Esophagus squamous epithelium (tissue), 5 donors: ENCODE results near the gene GNAI2. TPM values are rescaled to one million over a fixed set of nuclear protein-coding genes. Genes with fewer than 3 reads are reported as not detected.

ENCODE experiments used
- DNase-seq: peaks from one replicate; lab custom pipeline; 2025; lab: John Stamatoyannopoulos, UW
- H3K27ac ChIP-seq, 4 donors: fragments of 200-600 bp; sonication (generic); one replicate each; pipeline ENCODE4 v1.5.1; 2016 to 2019; ENCODE audit warnings: mild to moderate bottlenecking in 1 of 4
- H3K27me3 ChIP-seq, 4 donors: fragments of 200-600 bp; sonication (generic); 1 replicate in 3 of 4; 2 replicates in 1 of 4; pipeline versions ENCODE4 v1.5.1 to v1.6.0; 2017 to 2021; ENCODE audit warnings: antibody characterized with exemption in 1 of 4
- H3K36me3 ChIP-seq, 3 donors: fragments of 200-600 bp; sonication (generic); one replicate each; pipeline ENCODE4 v1.5.1; 2016 to 2019
- H3K4me1 ChIP-seq, 3 donors: fragments of 200-600 bp; sonication (generic); one replicate each; pipeline ENCODE4 v1.5.1; 2017 to 2019
- H3K4me3 ChIP-seq, 4 donors: fragments of 200-600 bp; sonication (generic); 1 replicate in 3 of 4; 2 replicates in 1 of 4; pipeline ENCODE4 v1.5.1; 2016 to 2019; ENCODE audit warnings: mild to moderate bottlenecking in 2 of 4, moderate library complexity in 1 of 4
- H3K9me3 ChIP-seq, 3 donors: fragments of 200-600 bp; sonication (generic); one replicate each; pipeline ENCODE4 v1.5.1; 2016 to 2019
- POLR2A ChIP-seq, 4 donors: fragments of 450-650 bp; IDR thresholded peaks; one replicate each; pipeline ENCODE4 v1.6.1; 2017; ENCODE audit warnings: antibody characterized with exemption in 4 of 4, mild to moderate bottlenecking in 4 of 4, moderate library complexity in 3 of 4
- WGBS, 2 donors: methylation state at CpG; one replicate each; pipeline ENCODE4 v1.1.5; 2018; 5-methylcytosine and 5-hydroxymethylcytosine counted together
- intact Hi-C: fragments of 100-400 bp; cut with DNase I; formaldehyde crosslinking; loops from one replicate; pipeline ENCODE4 v1.15.0; 2022
- total RNA-seq, 4 donors: library from RNA; depleted of rRNA; stranded (reverse); fragments of >200 nt; gene quantifications; one replicate each; pipeline ENCODE4 v1.1.0, GENCODE V29; 2016
- TF ChIP-seq, protein P1 (sequence below), 6 experiments: fragments of 450-650 bp in 4 of 6; fragments of 200-600 bp in 2 of 6; sonication (generic) in 2 of 6; IDR thresholded peaks; one replicate each; pipeline ENCODE4 v1.5.1; 2016 to 2019; ENCODE audit warnings: antibody characterized with exemption in 6 of 6, mild to moderate bottlenecking in 4 of 6, moderate library complexity in 4 of 6
- donor health status: DM: yes; HTN: yes; CAD: no.

GNAI2 gene
- total RNA-seq, 4 donors from 2014 or later: 39.8 to 122 (median 76.5) TPM

DNA sequence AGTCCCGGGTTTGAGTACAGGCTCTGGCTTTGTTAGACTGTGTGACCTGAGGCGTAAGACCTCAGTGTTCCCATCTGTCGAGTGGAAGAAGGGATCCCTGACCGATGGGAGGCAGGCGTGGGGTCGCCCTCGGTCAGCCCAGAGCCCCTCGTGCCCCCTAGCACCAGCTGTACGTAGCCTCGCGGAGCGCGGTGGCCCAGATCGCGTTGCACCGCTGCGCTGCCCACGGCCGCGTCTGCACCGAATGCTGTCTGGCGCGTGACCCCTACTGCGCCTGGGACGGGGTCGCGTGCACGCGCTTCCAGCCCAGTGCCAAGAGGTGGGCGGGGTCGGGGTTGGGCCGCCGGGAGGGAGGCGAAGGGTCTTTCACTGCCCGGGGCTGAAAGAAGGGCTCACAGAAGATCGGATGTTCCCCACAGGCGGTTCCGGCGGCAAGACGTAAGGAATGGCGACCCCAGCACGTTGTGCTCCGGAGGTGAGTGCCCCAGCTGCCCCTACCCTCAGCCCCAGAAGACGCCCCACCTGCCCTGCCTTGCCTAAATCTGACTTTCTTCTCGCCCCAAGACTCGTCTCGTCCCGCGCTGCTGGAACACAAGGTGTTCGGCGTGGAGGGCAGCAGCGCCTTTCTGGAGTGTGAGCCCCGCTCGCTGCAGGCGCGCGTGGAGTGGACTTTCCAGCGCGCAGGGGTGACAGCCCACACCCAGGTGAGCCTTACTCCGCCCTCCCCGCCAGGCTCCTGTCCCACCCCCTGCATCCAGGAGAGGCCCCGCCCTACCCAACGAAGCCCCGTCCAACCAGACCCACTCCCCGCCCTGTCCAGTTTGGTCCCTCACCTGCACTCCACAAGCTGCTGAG lies 39.4 kb downstream of the GNAI2 start:
- 80 to 83% methylated on average over 2 to 4 of the region's 65 CpGs for WGBS, 2 donors
- Histone ChIP-seq H3K36me3 (no peaks in the 10 kb centered on the region), H3K9me3 (no peaks in the 10 kb centered on the region), H3K4me3 (no peak overlapping the region), H3K4me1 (peaks cover 11 to 59% (median 26%) of the 10 kb centered on the region in 3 donors), H3K27me3 (peaks cover 0 to 40% (median 3%) of the 10 kb centered on the region in 4 donors), H3K27ac (no peak overlapping the region)
- TF ChIP-seq POLR2A (IDR thresholded peaks at IDR 0.05): no peak
- DNase-seq: no peak
- intact Hi-C loops: loop anchor here (10.0 kb wide), 1 partner anchor 49 kb away; the partner anchor contains the start of genes HYAL2 and TUSC2

GRCh38 chr3:50275996-50276761 lies 40.2 kb downstream of the GNAI2 start:
- no peak for DNase-seq
- 59 to 81% methylated on average over 8 to 12 of the region's 79 CpGs for WGBS, 2 donors
- H3K27ac ChIP-seq: no peak overlapping the region
- no peaks in the 10 kb centered on the region for H3K36me3 ChIP-seq
- H3K9me3 ChIP-seq: no peaks in the 10 kb centered on the region
- TF ChIP-seq, protein P1, sequence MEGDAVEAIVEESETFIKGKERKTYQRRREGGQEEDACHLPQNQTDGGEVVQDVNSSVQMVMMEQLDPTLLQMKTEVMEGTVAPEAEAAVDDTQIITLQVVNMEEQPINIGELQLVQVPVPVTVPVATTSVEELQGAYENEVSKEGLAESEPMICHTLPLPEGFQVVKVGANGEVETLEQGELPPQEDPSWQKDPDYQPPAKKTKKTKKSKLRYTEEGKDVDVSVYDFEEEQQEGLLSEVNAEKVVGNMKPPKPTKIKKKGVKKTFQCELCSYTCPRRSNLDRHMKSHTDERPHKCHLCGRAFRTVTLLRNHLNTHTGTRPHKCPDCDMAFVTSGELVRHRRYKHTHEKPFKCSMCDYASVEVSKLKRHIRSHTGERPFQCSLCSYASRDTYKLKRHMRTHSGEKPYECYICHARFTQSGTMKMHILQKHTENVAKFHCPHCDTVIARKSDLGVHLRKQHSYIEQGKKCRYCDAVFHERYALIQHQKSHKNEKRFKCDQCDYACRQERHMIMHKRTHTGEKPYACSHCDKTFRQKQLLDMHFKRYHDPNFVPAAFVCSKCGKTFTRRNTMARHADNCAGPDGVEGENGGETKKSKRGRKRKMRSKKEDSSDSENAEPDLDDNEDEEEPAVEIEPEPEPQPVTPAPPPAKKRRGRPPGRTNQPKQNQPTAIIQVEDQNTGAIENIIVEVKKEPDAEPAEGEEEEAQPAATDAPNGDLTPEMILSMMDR (IDR thresholded peaks at IDR 0.05): no peak
- no peak for TF ChIP-seq POLR2A (IDR thresholded peaks at IDR 0.05)
- H3K27me3 ChIP-seq: peaks cover 0 to 40% (median 3%) of the 10 kb centered on the region in 4 donors
- intact Hi-C loops: loop anchor here (10.0 kb wide), 1 partner anchor 49 kb away; the partner anchor contains the start of genes HYAL2 and TUSC2
- H3K4me1 ChIP-seq: peaks cover 11 to 52% (median 26%) of the 10 kb centered on the region in 3 donors
- no peak overlapping the region for H3K4me3 ChIP-seq

GRCh38 chr3:50276762-50277101 lies 40.7 kb downstream of the GNAI2 start:
- Histone ChIP-seq H3K4me3 (no peak overlapping the region), H3K36me3 (no peaks in the 10 kb centered on the region), H3K27ac (no peak overlapping the region), H3K4me1 (peaks cover 11 to 47% (median 26%) of the 10 kb centered on the region in 3 donors), H3K9me3 (no peaks in the 10 kb centered on the region), H3K27me3 (peaks cover 0 to 40% (median 3%) of the 10 kb centered on the region in 4 donors)
- DNase-seq: no peak
- 76 to 77% methylated on average over 8 to 13 of the region's 17 CpGs for WGBS, 2 donors
- intact Hi-C loops: loop anchor here (10.0 kb wide), 1 partner anchor 48 kb away; the partner anchor contains the start of genes HYAL2 and TUSC2
- TF ChIP-seq POLR2A (IDR thresholded peaks at IDR 0.05): no peak
- TF ChIP-seq, protein P1 (IDR thresholded peaks at IDR 0.05): no peak

GRCh38 chr3:50278123-50278879 lies 42.3 kb downstream of the GNAI2 start:
- H3K4me3 ChIP-seq: no peak overlapping the region
- no peaks in the 10 kb centered on the region for H3K36me3 ChIP-seq
- DNase-seq: no peak
- no peaks in the 10 kb centered on the region for H3K9me3 ChIP-seq
- 67 to 78% methylated on average over 3 to 4 of the region's 4 CpGs for WGBS, 2 donors
- peaks cover 4 to 34% (median 18%) of the 10 kb centered on the region in 3 donors for H3K4me1 ChIP-seq
- intact Hi-C loops: loop anchor here (10.0 kb wide), 1 partner anchor 46 kb away; the partner anchor contains the start of genes HYAL2 and TUSC2
- peaks cover 0 to 39% (median 3%) of the 10 kb centered on the region in 4 donors for H3K27me3 ChIP-seq
- no peak for TF ChIP-seq POLR2A (IDR thresholded peaks at IDR 0.05)
- TF ChIP-seq, protein P1 (IDR thresholded peaks at IDR 0.05): no peak
- H3K27ac ChIP-seq: no peak overlapping the region

- Histone ChIP-seq H3K4me1 (peaks cover 0 to 29% (median 12%) of the 10 kb centered on the region in 3 donors), H3K4me3 (no peak within 1 kb of the TSS), H3K27ac (no peak within 1 kb of the TSS), H3K27me3 (peaks cover 0 to 33% (median 1%) of the 10 kb centered on the region in 4 donors), H3K36me3 (no peaks in the 10 kb centered on the region), H3K9me3 (no peaks in the 10 kb centered on the region)
- intact Hi-C loops: loop anchor here (10.0 kb wide), 1 partner anchor 46 kb away; the partner anchor contains the start of genes HYAL2 and TUSC2
- DNase-seq: no peak
- WGBS, 2 donors: no CpG with 5 or more reads among the region's 2 CpGs
- no peak for TF ChIP-seq POLR2A (IDR thresholded peaks at IDR 0.05)
- TF ChIP-seq, protein P1 (IDR thresholded peaks at IDR 0.05): no peak
These were observed 42.8 kb downstream of the GNAI2 start, which contains the start of gene LSMEM2 for GRCh38 chr3:50278880-50279224. Gene LSMEM2 (plus strand): TSS chr3:50279087. CDS start chr3:50279114, 27 bp downstream.
